Adrenal gland (tissue), 12 donors: ENCODE results near the gene TAS2R46. TPM values are rescaled to one million over a fixed set of nuclear protein-coding genes. Genes with fewer than 3 reads are reported as not detected.

ENCODE experiments used
- DNase-seq, 7 donors: peaks; one replicate each; pipeline ENCODE4 v3.0.0-alpha.2; 2019 to 2020
- H3K27ac ChIP-seq, 5 donors: fragments of 200-600 bp; sonication (generic) in 4 of 5; 1 replicate in 3 of 5; 2 replicates in 2 of 5; pipeline versions ENCODE4 v1.5.1 to v1.8.0; 2016 to 2020; ENCODE audit warnings: mild to moderate bottlenecking in 1 of 5
- H3K27me3 ChIP-seq: fragments of 200-600 bp; 2 replicates; pipeline ENCODE4 v1.8.0; 2021
- H3K36me3 ChIP-seq, 2 donors: fragments of 200-600 bp; replicated peaks in 1 of 2; 1 replicate in 1 of 2; 2 replicates in 1 of 2; pipeline versions ENCODE4 v1.5.1 to v1.8.0; 2018 to 2022
- H3K4me1 ChIP-seq, 2 donors: fragments of 200-600 bp; replicated peaks in 1 of 2; 1 replicate in 1 of 2; 2 replicates in 1 of 2; pipeline versions ENCODE4 v1.5.1 to v1.8.0; 2018 to 2021
- H3K4me3 ChIP-seq, 4 donors: fragments of 200-600 bp; sonication (generic) in 3 of 4; one replicate each; pipeline ENCODE4 v1.5.1; 2016 to 2018
- H3K9me3 ChIP-seq, 3 donors: fragments of 200-600 bp; sonication (generic) in 1 of 3; replicated peaks in 1 of 3; 1 replicate in 2 of 3; 2 replicates in 1 of 3; pipeline versions ENCODE4 v1.5.1 to v1.8.0; 2016 to 2021
- CTCF ChIP-seq, 6 experiments: fragments of 450-650 bp in 4 of 6; fragments of 200-600 bp in 2 of 6; sonication (generic) in 1 of 6; IDR thresholded peaks; 1 replicate in 5 of 6; 2 replicates in 1 of 6; pipeline versions ENCODE4 v1.5.1 to v1.8.0; 2016 to 2021; ENCODE audit warnings: antibody characterized with exemption in 6 of 6, mild to moderate bottlenecking in 2 of 6, moderate library complexity in 1 of 6
- POLR2A ChIP-seq, 2 donors: fragments of 450-650 bp; IDR thresholded peaks; one replicate each; pipeline ENCODE4 v1.6.1; 2017; ENCODE audit warnings: antibody characterized with exemption in 2 of 2, mild to moderate bottlenecking in 2 of 2, moderate library complexity in 1 of 2
- WGBS, 4 donors: extraction: QIAGEN DNeasy Blood & Tissue Kit in 2 of 4; methylation state at CpG; one replicate each; pipeline versions ENCODE4 v1.1.5 to v1.1.7; 2013 to 2017; 5-methylcytosine and 5-hydroxymethylcytosine counted together
- intact Hi-C, 2 donors: fragments of 100-400 bp; cut with DNase I; formaldehyde crosslinking; loops; one replicate each; pipeline versions ENCODE4 v1.14.1 to v1.15.0; 2022 to 2023
- polyA plus RNA-seq, 3 donors: library from polyadenylated mRNA; stranded (reverse); fragments of 200-250 nt in 2 of 3; fragments of 350-450 nt in 1 of 3; fragmentation: Illumina TruSeq in 1 of 3; extraction: RNeasy Lipid Tissue Mini Kit (QIAGEN cat#74804) in 1 of 3; gene quantifications; one replicate each; pipeline ENCODE4 v1.2.3, GENCODE V29; 2013 to 2014
- small RNA-seq, 2 donors: library from RNA; depleted of rRNA; stranded (forward); fragments of <200 nt; gene quantifications; one replicate each; pipeline ENCODE3, GENCODE V24; 2016
- total RNA-seq, 9 donors: library from RNA; depleted of rRNA in 4 of 9; stranded (reverse); fragments of >200 nt in 4 of 9; fragments of 120-200 nt in 1 of 9; fragmentation: NEBNext Ultra II Directional in 1 of 9; extraction: Animal tissue kit (Norgen Biotek cat#: 25700) in 1 of 9; gene quantifications; one replicate each; pipeline versions ENCODE4 v1.1.0 to v1.2.4, GENCODE V29; 2013 to 2023
- donor health status: healthy with polysubstance abuse.
- donor health status: Bipolar disorder and iron deficiency.
- donor health status: DM: yes; HTN: yes; CAD: no.
- donor health status: DM: no; HTN: no; CAD: no.
- donor health status: DM: no; HTN: no; CAD: no.
- donor health status: DM: yes; HTN: yes; CAD: no.

TAS2R46 gene
- total and polyA plus RNA-seq, 12 donors: 0.10 to 7.8 (median 1.3) TPM; not detected in 2

GRCh38 chr12:11022520-11022919 lies 39.6 kb downstream of the TAS2R46 start, which contains the start of gene TAS2R19:
Gene TAS2R19 (minus strand): TSS chr12:11022620. CDS start chr12:11022571, 49 bp downstream.
- Histone ChIP-seq H3K27ac (no peak within 1 kb of the TSS), H3K36me3 (no peaks in the 10 kb centered on the region), H3K4me1 (no peaks in the 10 kb centered on the region), H3K27me3 (no peaks in the 10 kb centered on the region), H3K4me3 (no peak within 1 kb of the TSS), H3K9me3 (no peaks in the 10 kb centered on the region)
- DNase-seq: no peak
- 83 to 96% (median 94%) methylated on average over 1 of the region's 1 CpG for WGBS, 4 donors
- TF ChIP-seq CTCF (IDR thresholded peaks at IDR 0.05): no peak
- TF ChIP-seq POLR2A (IDR thresholded peaks at IDR 0.05): no peak
- intact Hi-C loops: no loop called here

DNA sequence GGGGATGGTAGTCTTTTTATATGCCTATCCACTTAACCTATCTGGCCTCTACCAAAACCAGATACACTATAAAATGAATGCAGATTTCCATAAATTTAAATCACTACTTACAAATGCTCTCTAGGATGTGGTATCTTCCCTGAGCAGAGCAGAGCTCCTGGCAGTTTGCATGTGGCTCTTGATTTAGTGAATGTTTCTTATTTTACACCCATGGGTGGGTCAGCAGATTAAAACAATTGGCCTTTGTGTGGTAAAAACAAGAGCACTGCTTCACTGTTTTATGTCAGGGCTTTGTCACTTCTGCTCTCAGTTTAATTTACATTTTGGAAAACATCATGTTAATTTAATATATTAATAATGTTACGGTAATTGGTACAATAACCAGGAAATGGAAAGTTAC lies 45.2 kb downstream of the TAS2R46 start:
- intact Hi-C loops: no loop called here
- Histone ChIP-seq H3K9me3 (no peaks in the 10 kb centered on the region), H3K27ac (no peak overlapping the region), H3K36me3 (no peaks in the 10 kb centered on the region), H3K27me3 (no peaks in the 10 kb centered on the region), H3K4me1 (no peaks in the 10 kb centered on the region), H3K4me3 (no peak overlapping the region)
- 40 to 98% (median 90%) methylated on average over 1 of the region's 1 CpG for WGBS, 4 donors
- no peak for DNase-seq
- TF ChIP-seq CTCF (IDR thresholded peaks at IDR 0.05): no peak
- TF ChIP-seq POLR2A (IDR thresholded peaks at IDR 0.05): no peak

DNA sequence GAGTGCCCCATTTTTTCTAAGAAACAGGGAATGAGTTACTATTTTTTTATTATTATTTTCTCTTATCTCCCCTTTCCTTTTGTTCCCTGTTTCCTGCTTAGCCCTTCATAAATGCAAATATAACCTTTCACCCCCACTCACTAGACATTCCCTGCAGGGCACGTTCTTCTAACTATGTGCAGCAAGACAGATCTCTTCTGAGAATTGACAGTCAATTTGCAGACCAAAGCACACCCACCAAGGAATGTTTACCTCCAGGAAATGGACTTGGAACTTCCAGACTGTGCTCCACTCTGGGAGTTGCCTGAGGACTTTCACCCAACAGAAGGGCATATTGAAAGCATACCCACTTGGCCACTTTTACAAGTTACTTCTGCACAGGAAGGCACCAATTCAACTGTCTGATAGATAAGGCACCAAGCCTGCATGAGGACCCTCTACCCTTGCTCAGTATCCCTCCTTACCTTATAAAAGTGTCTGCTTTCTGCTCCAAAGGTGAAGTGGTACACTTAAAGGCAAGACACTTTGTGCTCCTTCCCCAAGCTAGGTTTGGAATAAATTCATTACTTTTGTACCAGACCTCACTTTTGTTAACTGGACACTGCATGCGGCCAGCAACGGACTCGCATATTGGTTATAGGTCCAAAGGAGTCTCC lies 46.2 kb downstream of the TAS2R46 start:
- TF ChIP-seq POLR2A (IDR thresholded peaks at IDR 0.05) (no peak), CTCF (IDR thresholded peaks at IDR 0.05) (no peak)
- WGBS, 4 donors: 82 to 88% (median 86%) methylated on average over 4 of the region's 4 CpGs
- Histone ChIP-seq H3K4me3 (no peak overlapping the region), H3K27me3 (no peaks in the 10 kb centered on the region), H3K4me1 (no peaks in the 10 kb centered on the region), H3K27ac (no peak overlapping the region), H3K9me3 (no peaks in the 10 kb centered on the region), H3K36me3 (no peaks in the 10 kb centered on the region)
- intact Hi-C loops: no loop called here
- DNase-seq: no peak

GRCh38 chr12:11014234-11014633 lies 47.9 kb downstream of the TAS2R46 start:
- DNase-seq: no peak
- Histone ChIP-seq H3K4me1 (no peaks in the 10 kb centered on the region), H3K4me3 (no peak overlapping the region), H3K27ac (no peak overlapping the region), H3K36me3 (no peaks in the 10 kb centered on the region), H3K27me3 (no peaks in the 10 kb centered on the region), H3K9me3 (no peaks in the 10 kb centered on the region)
- TF ChIP-seq POLR2A (IDR thresholded peaks at IDR 0.05): no peak
- TF ChIP-seq CTCF (IDR thresholded peaks at IDR 0.05): no peak
- intact Hi-C loops: no loop called here

Small RNA genes within 50 kb of the gene (small RNA-seq; reads per million reads assigned to genes)
- 0 reads per million in 2 donors for gene AC018630.1

Other genes with a start within 250 kb of the TAS2R46 start
- 1 to 10 TPM in 3 of 9 donors, under 1 TPM in 6; 0.41 to 6.6 (median 0.81) TPM for gene TAS2R10, start 235.9 kb downstream of the TAS2R46 start, total RNA-seq
- under 1 TPM; 0.40 to 0.97 (median 0.44) TPM for gene TAS2R10, start 235.9 kb downstream of the TAS2R46 start, polyA plus RNA-seq
- gene PRR4, start 212.8 kb downstream of the TAS2R46 start, total RNA-seq: 10 to 100 TPM in 1 of 9 donors, 1 to 10 TPM in 6, not detected in 2; 1.7 to 19.0 (median 3.4) TPM
- gene PRR4, start 212.8 kb downstream of the TAS2R46 start, polyA plus RNA-seq: 10 to 100 TPM in 2 of 3 donors, 1 to 10 TPM in 1; 7.7 to 36.7 (median 14.9) TPM
- gene PRH1, start 178.0 kb downstream of the TAS2R46 start, total RNA-seq: 10 to 100 TPM in 8 of 9 donors, 1 to 10 TPM in 1; 7.9 to 81.4 (median 20.4) TPM
- gene PRH1, start 178.0 kb downstream of the TAS2R46 start, polyA plus RNA-seq: 10 to 100 TPM in 1 of 3 donors, 1 to 10 TPM in 2; 4.3 to 14.7 (median 4.9) TPM
- gene TAS2R13, start 152.7 kb downstream of the TAS2R46 start, total RNA-seq: 10 to 100 TPM in 1 of 9 donors, 1 to 10 TPM in 7, under 1 TPM in 1; 0.79 to 16.4 (median 1.6) TPM
- under 1 TPM in 1 of 3 donors, not detected in 2; 0.03 TPM for gene TAS2R13, start 152.7 kb downstream of the TAS2R46 start, polyA plus RNA-seq
- under 1 TPM in 1 of 9 donors, not detected in 8; 0.22 TPM for gene PRH2, start 133.1 kb downstream of the TAS2R46 start, total RNA-seq
- gene PRH2, start 133.1 kb downstream of the TAS2R46 start, polyA plus RNA-seq: 1 to 10 TPM in 2 of 3 donors, not detected in 1; 1.0 to 1.6 TPM
- gene TAS2R14, start 123.0 kb downstream of the TAS2R46 start, total RNA-seq: 10 to 100 TPM in 3 of 9 donors, 1 to 10 TPM in 6; 1.1 to 16.3 (median 3.0) TPM
- gene TAS2R14, start 123.0 kb downstream of the TAS2R46 start, polyA plus RNA-seq: 1 to 10 TPM in 2 of 3 donors, under 1 TPM in 1; 0.80 to 2.0 (median 1.6) TPM
- gene TAS2R50, start 75.4 kb downstream of the TAS2R46 start, total RNA-seq: 10 to 100 TPM in 1 of 9 donors, 1 to 10 TPM in 7, under 1 TPM in 1; 0.54 to 12.0 (median 1.5) TPM
- not detected for gene TAS2R50, start 75.4 kb downstream of the TAS2R46 start, polyA plus RNA-seq
- gene TAS2R20, start 64.0 kb downstream of the TAS2R46 start, total RNA-seq: 10 to 100 TPM in 1 of 9 donors, 1 to 10 TPM in 6, under 1 TPM in 2; 0.69 to 10.5 (median 2.0) TPM
- gene TAS2R20, start 64.0 kb downstream of the TAS2R46 start, polyA plus RNA-seq: under 1 TPM; 0.17 to 0.42 (median 0.24) TPM
- gene TAS2R19, start 39.7 kb downstream of the TAS2R46 start, total RNA-seq: 10 to 100 TPM in 1 of 9 donors, 1 to 10 TPM in 6, under 1 TPM in 1, not detected in 1; 0.41 to 18.9 (median 3.9) TPM
- gene TAS2R19, start 39.7 kb downstream of the TAS2R46 start, polyA plus RNA-seq: under 1 TPM in 2 of 3 donors, not detected in 1; 0.48 to 0.54 TPM
- 10 to 100 TPM in 2 of 9 donors, 1 to 10 TPM in 6, not detected in 1; 1.5 to 28.5 (median 3.9) TPM for gene TAS2R31, start 30.9 kb downstream of the TAS2R46 start, total RNA-seq
- gene TAS2R31, start 30.9 kb downstream of the TAS2R46 start, polyA plus RNA-seq: under 1 TPM; 0.20 to 0.24 (median 0.20) TPM
- 10 to 100 TPM in 1 of 9 donors, 1 to 10 TPM in 4, under 1 TPM in 3, not detected in 1; 0.28 to 17.0 (median 1.3) TPM for gene TAS2R43, start 30.0 kb upstream of the TAS2R46 start, total RNA-seq
- gene TAS2R43, start 30.0 kb upstream of the TAS2R46 start, polyA plus RNA-seq: not detected
- gene TAS2R30, start 72.3 kb upstream of the TAS2R46 start, total RNA-seq: 10 to 100 TPM in 2 of 9 donors, 1 to 10 TPM in 7; 1.8 to 16.0 (median 3.1) TPM
- under 1 TPM in 2 of 3 donors, not detected in 1; 0.07 to 0.64 TPM for gene TAS2R30, start 72.3 kb upstream of the TAS2R46 start, polyA plus RNA-seq
- gene SMIM10L1, start 108.9 kb upstream of the TAS2R46 start, total RNA-seq: 10 to 100 TPM in 8 of 9 donors, 1 to 10 TPM in 1; 9.1 to 67.4 (median 19.7) TPM
- 10 to 100 TPM; 31.9 to 35.4 (median 32.1) TPM for gene SMIM10L1, start 108.9 kb upstream of the TAS2R46 start, polyA plus RNA-seq
- not detected for gene TAS2R42, start 124.6 kb upstream of the TAS2R46 start, total RNA-seq
- not detected for gene TAS2R42, start 124.6 kb upstream of the TAS2R46 start, polyA plus RNA-seq
- not detected for gene PRB3, start 207.4 kb upstream of the TAS2R46 start, total RNA-seq
- not detected for gene PRB3, start 207.4 kb upstream of the TAS2R46 start, polyA plus RNA-seq
- gene PRB4, start 248.1 kb upstream of the TAS2R46 start, total RNA-seq: not detected
- not detected for gene PRB4, start 248.1 kb upstream of the TAS2R46 start, polyA plus RNA-seq